Endometrial microvascular endothelial cells (primary cell): ENCODE results near the gene NEURL3. TPM values are rescaled to one million over a fixed set of nuclear protein-coding genes. Genes with fewer than 3 reads are reported as not detected.

Source experiments
- in situ Hi-C: cut with HindIII; loops from 2 replicates; pipeline ENCODE4 v1.10.0; 2017; ENCODE audit warnings: low sequenced_read_pairs, low pct_unique_long_range_greater_than_20kb; ENCODE audit errors: inconsistent ontology term
- total RNA-seq: library from RNA; depleted of rRNA; stranded (reverse); fragments of >200 nt; gene quantifications from one replicate; pipeline ENCODE4 v1.2.3, GENCODE V29; 2015; ENCODE audit errors: inconsistent ontology term

Gene NEURL3
- total RNA-seq, 1 donor from 2014 or later: not detected

- in situ Hi-C loops: no loop called here
These were observed 55.5 kb downstream of the NEURL3 start for GRCh38 chr2:96449637-96450036.

GRCh38 chr2:96449174-96449573, 56.0 kb downstream of the NEURL3 start:
- in situ Hi-C loops: no loop called here

GRCh38 chr2:96447726-96448125, 57.4 kb downstream of the NEURL3 start:
- in situ Hi-C loops: no loop called here

Other genes with a start within 250 kb of the NEURL3 start
- 36.6 TPM for gene TMEM127, start 239.4 kb downstream of the NEURL3 start, total RNA-seq
- 115 TPM for gene CIAO1, start 239.1 kb downstream of the NEURL3 start, total RNA-seq
- 77.2 TPM for gene SNRNP200, start 199.8 kb downstream of the NEURL3 start, total RNA-seq
- 0.84 TPM for gene ITPRIPL1, start 180.0 kb downstream of the NEURL3 start, total RNA-seq
- 26.5 TPM for gene NCAPH, start 169.6 kb downstream of the NEURL3 start, total RNA-seq
- gene ARID5A, start 31.4 kb upstream of the NEURL3 start, total RNA-seq: 8.0 TPM
- 25.5 TPM for gene KANSL3, start 133.0 kb upstream of the NEURL3 start, total RNA-seq
- not detected for gene FER1L5, start 137.4 kb upstream of the NEURL3 start, total RNA-seq
- 23.5 TPM for gene LMAN2L, start 234.7 kb upstream of the NEURL3 start, total RNA-seq